ENCODE data around the gene RAB39A. TPM values are rescaled to one million over a fixed set of nuclear protein-coding genes. Genes with fewer than 3 reads are reported as not detected.

The RAB39A gene
- total RNA-seq, 1 donor from 2014 or later, result 4.1 TPM

- ATAC-seq (ENCODE audit: low read depth) (no peak), DNase-seq (no peak)
- H3K27me3 Mint-ChIP-seq, result no peaks in the 10 kb centered on the region
- no peak overlapping the region for H3K27ac Mint-ChIP-seq
- ChIA-PET POLR2A (no interaction called here), CTCF (no interaction called here)
- intact Hi-C loops (cut with micrococcal nuclease), result no loop called here
- H3K4me1 Mint-ChIP-seq, result no peaks in the 10 kb centered on the region
- H3K4me3 Mint-ChIP-seq, result no peak overlapping the region
- TF ChIP-seq CTCF (IDR thresholded peaks at IDR 0.05), result no peak
- H3K36me3 Mint-ChIP-seq (ENCODE audit: low read depth), result no peaks in the 10 kb centered on the region
- no peaks in the 10 kb centered on the region for H3K9me3 Mint-ChIP-seq
Observed at GRCh38 chr11:107951155-107951554, 22.9 kb downstream of the RAB39A start.

GRCh38 chr11:107953446-107953845, 25.2 kb downstream of the RAB39A start:
- H3K4me3 Mint-ChIP-seq, result no peak overlapping the region

GRCh38 chr11:107956543-107956942, 28.3 kb downstream of the RAB39A start:
- CTCF ChIA-PET, result no interaction called here
- no peak for DNase-seq
- no peak overlapping the region for H3K27ac Mint-ChIP-seq
- ATAC-seq (ENCODE audit: low read depth), result no peak
- no peaks in the 10 kb centered on the region for H3K27me3 Mint-ChIP-seq
- peaks cover 6% of the 10 kb centered on the region for H3K4me1 Mint-ChIP-seq
- H3K4me3 Mint-ChIP-seq, result no peak overlapping the region
- no peak for TF ChIP-seq CTCF (IDR thresholded peaks at IDR 0.05)
- no peaks in the 10 kb centered on the region for H3K36me3 Mint-ChIP-seq (ENCODE audit: low read depth)
- POLR2A ChIA-PET, result no interaction called here
- intact Hi-C loops (cut with micrococcal nuclease), result no loop called here
- no peaks in the 10 kb centered on the region for H3K9me3 Mint-ChIP-seq

More at GRCh38 chr11:107953446-107953845, 25.2 kb downstream of the RAB39A start:
- TF ChIP-seq CTCF (IDR thresholded peaks at IDR 0.05), result no peak
- Mint-ChIP-seq H3K27ac (no peak overlapping the region), H3K4me1 (peaks cover 6% of the 10 kb centered on the region), H3K9me3 (no peaks in the 10 kb centered on the region), H3K27me3 (no peaks in the 10 kb centered on the region), H3K36me3 (ENCODE audit: low read depth) (no peaks in the 10 kb centered on the region)
- ATAC-seq (ENCODE audit: low read depth) (no peak), DNase-seq (no peak)
- ChIA-PET POLR2A (no interaction called here), CTCF (no interaction called here)
- intact Hi-C loops (cut with micrococcal nuclease), result no loop called here

DNA sequence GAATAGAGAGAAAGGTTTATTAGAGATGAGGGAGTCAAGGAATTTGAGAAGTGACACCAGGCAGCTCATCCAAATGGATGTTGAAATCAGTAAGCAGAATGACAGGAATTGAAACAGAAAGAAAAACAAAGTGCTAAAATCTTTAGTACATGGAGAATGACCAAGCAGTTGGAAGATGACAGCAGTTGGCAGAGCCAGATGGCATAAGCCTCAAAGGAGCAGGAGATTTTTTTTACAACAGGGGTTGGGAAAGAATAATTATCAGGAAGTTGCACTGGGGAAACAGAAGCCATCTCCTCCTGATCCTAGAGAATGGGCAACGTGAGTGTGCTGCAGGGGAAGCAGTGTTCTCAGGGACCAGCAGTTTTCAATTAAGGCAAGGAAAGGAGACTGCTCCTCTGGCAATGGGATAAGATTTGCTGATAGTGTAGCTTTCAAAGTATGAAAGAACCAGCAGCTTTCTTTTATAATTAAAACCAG, 28.9 kb downstream of the RAB39A start:
- DNase-seq, result no peak
- ChIA-PET CTCF (no interaction called here), POLR2A (interaction anchor here (0.6 kb wide), 1 partner anchor 47 kb away, joined by 8 read pairs; no protein-coding TSS in a partner anchor)
- no peak for ATAC-seq (ENCODE audit: low read depth)
- H3K4me3 Mint-ChIP-seq, result no peak overlapping the region
- no peak for TF ChIP-seq CTCF (IDR thresholded peaks at IDR 0.05)
- no peaks in the 10 kb centered on the region for H3K27me3 Mint-ChIP-seq
- H3K27ac Mint-ChIP-seq, result no peak overlapping the region
- peaks cover 6% of the 10 kb centered on the region for H3K4me1 Mint-ChIP-seq
- intact Hi-C loops (cut with micrococcal nuclease), result no loop called here
- H3K9me3 Mint-ChIP-seq, result no peaks in the 10 kb centered on the region
- peaks cover 4% of the 10 kb centered on the region for H3K36me3 Mint-ChIP-seq (ENCODE audit: low read depth)

GRCh38 chr11:107961480-107961879, 33.2 kb downstream of the RAB39A start:
- Mint-ChIP-seq H3K4me3 (no peak overlapping the region), H3K9me3 (no peaks in the 10 kb centered on the region), H3K27ac (no peak overlapping the region), H3K36me3 (ENCODE audit: low read depth) (peaks cover 10% of the 10 kb centered on the region), H3K27me3 (no peaks in the 10 kb centered on the region), H3K4me1 (peaks cover 6% of the 10 kb centered on the region)
- ATAC-seq (ENCODE audit: low read depth) (no peak), DNase-seq (no peak)
- intact Hi-C loops (cut with micrococcal nuclease), result no loop called here
- ChIA-PET CTCF (no interaction called here), POLR2A (no interaction called here)
- TF ChIP-seq CTCF (IDR thresholded peaks at IDR 0.05), result no peak
